Muscle layer of duodenum (tissue), 2 donors: ENCODE data around the gene OR2L5.

Experiments
- H3K27ac ChIP-seq: one replicate; pipeline ENCODE4 v1.7.0; 2013; ENCODE audit warnings: mild to moderate bottlenecking, low read length
- H3K27me3 ChIP-seq: one replicate; pipeline ENCODE4 v1.7.0; 2013; ENCODE audit warnings: low read depth, mild to moderate bottlenecking, control low read depth, low read length
- H3K36me3 ChIP-seq, 2 donors: one replicate each; pipeline ENCODE4 v1.7.0; 2013; ENCODE audit warnings: low read length in 2 of 2, control low read depth in 1 of 2, mild to moderate bottlenecking in 1 of 2; ENCODE audit not compliant: insufficient read depth in 2 of 2, control insufficient read depth in 1 of 2
- H3K4me1 ChIP-seq, 2 donors: one replicate each; pipeline ENCODE4 v1.7.0; 2013; ENCODE audit warnings: low read length in 2 of 2, mild to moderate bottlenecking in 2 of 2, control low read depth in 1 of 2, moderate library complexity in 1 of 2; ENCODE audit not compliant: insufficient read depth in 2 of 2, control insufficient read depth in 1 of 2
- H3K4me3 ChIP-seq, 2 donors: one replicate each; pipeline ENCODE4 v1.7.0; 2013; ENCODE audit warnings: low read length in 2 of 2, low read depth in 1 of 2, mild to moderate bottlenecking in 1 of 2
- H3K9me3 ChIP-seq, 2 donors: one replicate each; pipeline ENCODE4 v1.7.0; 2013; ENCODE audit warnings: low read length in 2 of 2, control low read depth in 1 of 2, mild to moderate bottlenecking in 1 of 2; ENCODE audit not compliant: control insufficient read depth in 1 of 2
- donor health status: healthy.

Gene OR2L5

GRCh38 chr1:248013229-248013710 is at the start of gene OR2L5:
OR2L5 (plus strand) TSS chr1:248013660; CDS start chr1:248021948, 8,288 bp downstream.
- H3K36me3 ChIP-seq: no peaks in the 10 kb centered on the region
- H3K9me3 ChIP-seq: peaks cover 0 to 20% of the 10 kb centered on the region in 2 donors
- H3K4me1 ChIP-seq: no peaks in the 10 kb centered on the region
- H3K4me3 ChIP-seq: no peak within 1 kb of the TSS
- no peak within 1 kb of the TSS for H3K27ac ChIP-seq
- no peaks in the 10 kb centered on the region for H3K27me3 ChIP-seq

- H3K4me1 ChIP-seq: no peaks in the 10 kb centered on the region
- H3K4me3 ChIP-seq: no peak within 1 kb of the TSS
- H3K27ac ChIP-seq: no peak within 1 kb of the TSS
Observed at GRCh38 chr1:247964933-247965332, 48.5 kb upstream of the OR2L5 start, which contains the start of gene OR2AK2. OR2AK2 (plus strand) TSS chr1:247965233; CDS start chr1:247965377, 144 bp downstream.

GRCh38 chr1:247966532-247967204 is 46.8 kb upstream of the OR2L5 start:
- Histone ChIP-seq H3K27me3 (no peaks in the 10 kb centered on the region), H3K4me3 (no peak overlapping the region), H3K27ac (no peak overlapping the region), H3K36me3 (no peaks in the 10 kb centered on the region), H3K9me3 (peaks cover 0 to 2% of the 10 kb centered on the region in 2 donors), H3K4me1 (no peaks in the 10 kb centered on the region)

More at GRCh38 chr1:247964933-247965332, 48.5 kb upstream of the OR2L5 start, which contains the start of gene OR2AK2:
- Histone ChIP-seq H3K27me3 (no peaks in the 10 kb centered on the region), H3K9me3 (no peaks in the 10 kb centered on the region), H3K36me3 (no peaks in the 10 kb centered on the region)

GRCh38 chr1:247992986-247993385 is 20.5 kb upstream of the OR2L5 start:
- Histone ChIP-seq H3K9me3 (no peaks in the 10 kb centered on the region), H3K27ac (no peak overlapping the region), H3K27me3 (no peaks in the 10 kb centered on the region), H3K36me3 (no peaks in the 10 kb centered on the region), H3K4me3 (no peak overlapping the region), H3K4me1 (no peaks in the 10 kb centered on the region)

GRCh38 chr1:247998811-247999210 is 14.6 kb upstream of the OR2L5 start:
- Histone ChIP-seq H3K4me1 (no peaks in the 10 kb centered on the region), H3K9me3 (peaks cover 0 to 3% of the 10 kb centered on the region in 2 donors), H3K4me3 (no peak overlapping the region), H3K36me3 (no peaks in the 10 kb centered on the region), H3K27me3 (no peaks in the 10 kb centered on the region), H3K27ac (no peak overlapping the region)

GRCh38 chr1:248000169-248000568 is 13.3 kb upstream of the OR2L5 start:
- Histone ChIP-seq H3K4me1 (no peaks in the 10 kb centered on the region), H3K27me3 (no peaks in the 10 kb centered on the region), H3K36me3 (no peaks in the 10 kb centered on the region), H3K4me3 (no peak overlapping the region), H3K27ac (no peak overlapping the region), H3K9me3 (peaks cover 0 to 3% of the 10 kb centered on the region in 2 donors)

GRCh38 chr1:248007778-248008177 is 5.7 kb upstream of the OR2L5 start:
- Histone ChIP-seq H3K9me3 (peaks cover 0 to 20% of the 10 kb centered on the region in 2 donors), H3K36me3 (no peaks in the 10 kb centered on the region), H3K27me3 (no peaks in the 10 kb centered on the region)

GRCh38 chr1:248009681-248010080 is 3.8 kb upstream of the OR2L5 start:
- H3K36me3 ChIP-seq: no peaks in the 10 kb centered on the region

More at GRCh38 chr1:248007778-248008177, 5.7 kb upstream of the OR2L5 start:
- Histone ChIP-seq H3K27ac (no peak overlapping the region), H3K4me1 (no peaks in the 10 kb centered on the region), H3K4me3 (no peak overlapping the region)

GRCh38 chr1:248015803-248016202 is 2.3 kb downstream of the OR2L5 start:
- Histone ChIP-seq H3K36me3 (no peaks in the 10 kb centered on the region), H3K4me1 (no peaks in the 10 kb centered on the region)

More at GRCh38 chr1:248009681-248010080, 3.8 kb upstream of the OR2L5 start:
- peaks cover 0 to 17% of the 10 kb centered on the region in 2 donors for H3K9me3 ChIP-seq
- H3K4me3 ChIP-seq: no peak overlapping the region
- H3K4me1 ChIP-seq: no peaks in the 10 kb centered on the region
- no peaks in the 10 kb centered on the region for H3K27me3 ChIP-seq
- H3K27ac ChIP-seq: no peak overlapping the region

GRCh38 chr1:248029770-248030169 is 16.3 kb downstream of the OR2L5 start, which contains the start of gene OR2L2:
OR2L2 (plus strand) TSS chr1:248030070; CDS start chr1:248038268, 8,198 bp downstream.
- Histone ChIP-seq H3K27me3 (no peaks in the 10 kb centered on the region), H3K4me1 (no peaks in the 10 kb centered on the region), H3K9me3 (peaks cover 0 to 14% of the 10 kb centered on the region in 2 donors), H3K27ac (no peak within 1 kb of the TSS), H3K36me3 (no peaks in the 10 kb centered on the region), H3K4me3 (no peak within 1 kb of the TSS)

More at GRCh38 chr1:248015803-248016202, 2.3 kb downstream of the OR2L5 start:
- peaks cover 0 to 6% of the 10 kb centered on the region in 2 donors for H3K9me3 ChIP-seq
- no peaks in the 10 kb centered on the region for H3K27me3 ChIP-seq
- H3K4me3 ChIP-seq: no peak overlapping the region
- H3K27ac ChIP-seq: no peak overlapping the region

- no peaks in the 10 kb centered on the region for H3K36me3 ChIP-seq
- no peaks in the 10 kb centered on the region for H3K4me1 ChIP-seq
- no peak overlapping the region for H3K4me3 ChIP-seq
- no peaks in the 10 kb centered on the region for H3K9me3 ChIP-seq
- H3K27ac ChIP-seq: no peak overlapping the region
- no peaks in the 10 kb centered on the region for H3K27me3 ChIP-seq
Observed at GRCh38 chr1:248045209-248045608, 31.7 kb downstream of the OR2L5 start.
